Pons (tissue), 1 donor: Measurements from ENCODE around the gene TBC1D26.
"Not testable (repeated sequence)": the region's sequence is repeated elsewhere in the genome, so short reads cannot be mapped to it uniquely, and the experiment has no call there.

Experiments used
- DNase-seq: peaks from one replicate; pipeline ENCODE4 v3.0.0-alpha.2; 2016; ENCODE audit warnings: low spot score

The TBC1D26 gene

GRCh38 chr17:15731900-15732299 is at the start of gene TBC1D26:
Gene TBC1D26, plus strand, starts transcription at chr17:15732283. Its CDS starts 3,066 bp downstream, at chr17:15735349.
- DNase-seq, result not testable (repeated sequence)

- DNase-seq, result not testable (repeated sequence)
Observed at GRCh38 chr17:15683135-15683534, 48.9 kb upstream of the TBC1D26 start.

GRCh38 chr17:15683824-15684478 is 48.1 kb upstream of the TBC1D26 start, which contains the start of gene TRIM16:
Gene TRIM16, minus strand, starts transcription at chr17:15684311. Its CDS starts 32,702 bp downstream, at chr17:15651609.
- peak; percentile 57 for DNase-seq

- not testable (repeated sequence) for DNase-seq
Observed at GRCh38 chr17:15687494-15687893, 44.6 kb upstream of the TBC1D26 start.

- DNase-seq, result peak; percentile 32
Observed at GRCh38 chr17:15698967-15699366, 33.1 kb upstream of the TBC1D26 start.

- DNase-seq, result peak; percentile 99
Observed at GRCh38 chr17:15699413-15699924, 32.6 kb upstream of the TBC1D26 start, which contains the start of gene ZNF286A. Gene ZNF286A, plus strand, starts transcription at chr17:15699752. Its CDS starts 578 bp downstream, at chr17:15700330.

GRCh38 chr17:15699937-15700336 is 32.1 kb upstream of the TBC1D26 start:
- not testable (repeated sequence) for DNase-seq

GRCh38 chr17:15704239-15704638 is 27.8 kb upstream of the TBC1D26 start:
- DNase-seq, result not testable (repeated sequence)

GRCh38 chr17:15704813-15705212 is 27.3 kb upstream of the TBC1D26 start:
- not testable (repeated sequence) for DNase-seq

GRCh38 chr17:15708879-15709278 is 23.2 kb upstream of the TBC1D26 start:
- DNase-seq, result not testable (repeated sequence)

GRCh38 chr17:15716601-15717563 is 15.2 kb upstream of the TBC1D26 start:
- not testable (repeated sequence) for DNase-seq

GRCh38 chr17:15730535-15730934 is 1.5 kb upstream of the TBC1D26 start:
- not testable (repeated sequence) for DNase-seq

GRCh38 chr17:15733174-15733789 is 1.2 kb downstream of the TBC1D26 start:
- DNase-seq, result not testable (repeated sequence)

GRCh38 chr17:15736578-15736977 is 4.5 kb downstream of the TBC1D26 start:
- DNase-seq, result not testable (repeated sequence)

- DNase-seq, result no peak
Observed at GRCh38 chr17:15738066-15738465, 6.0 kb downstream of the TBC1D26 start.

- DNase-seq, result not testable (repeated sequence)
Observed at GRCh38 chr17:15739259-15739658, 7.2 kb downstream of the TBC1D26 start.

GRCh38 chr17:15740041-15740440 is 8.0 kb downstream of the TBC1D26 start:
- not testable (repeated sequence) for DNase-seq

- no peak for DNase-seq
Observed at GRCh38 chr17:15740570-15741120, 8.6 kb downstream of the TBC1D26 start.

GRCh38 chr17:15741624-15742023 is 9.5 kb downstream of the TBC1D26 start:
- DNase-seq, result no peak

- no peak for DNase-seq
Observed at GRCh38 chr17:15742051-15742795, 10.1 kb downstream of the TBC1D26 start.

- DNase-seq, result no peak
Observed at GRCh38 chr17:15742921-15743320, 10.8 kb downstream of the TBC1D26 start.
